ENCODE results near the gene TAX1BP3. TPM values are rescaled to one million over a fixed set of nuclear protein-coding genes. Genes with fewer than 3 reads are reported as not detected.
"Not testable (repeated sequence)": the region's sequence is repeated elsewhere in the genome, so short reads cannot be mapped to it uniquely, and the experiment has no call there.

TAX1BP3 gene
- polyA plus RNA-seq, 1 of the 3 experiments (the other 2 are of a cell fraction): 192 TPM

DNA sequence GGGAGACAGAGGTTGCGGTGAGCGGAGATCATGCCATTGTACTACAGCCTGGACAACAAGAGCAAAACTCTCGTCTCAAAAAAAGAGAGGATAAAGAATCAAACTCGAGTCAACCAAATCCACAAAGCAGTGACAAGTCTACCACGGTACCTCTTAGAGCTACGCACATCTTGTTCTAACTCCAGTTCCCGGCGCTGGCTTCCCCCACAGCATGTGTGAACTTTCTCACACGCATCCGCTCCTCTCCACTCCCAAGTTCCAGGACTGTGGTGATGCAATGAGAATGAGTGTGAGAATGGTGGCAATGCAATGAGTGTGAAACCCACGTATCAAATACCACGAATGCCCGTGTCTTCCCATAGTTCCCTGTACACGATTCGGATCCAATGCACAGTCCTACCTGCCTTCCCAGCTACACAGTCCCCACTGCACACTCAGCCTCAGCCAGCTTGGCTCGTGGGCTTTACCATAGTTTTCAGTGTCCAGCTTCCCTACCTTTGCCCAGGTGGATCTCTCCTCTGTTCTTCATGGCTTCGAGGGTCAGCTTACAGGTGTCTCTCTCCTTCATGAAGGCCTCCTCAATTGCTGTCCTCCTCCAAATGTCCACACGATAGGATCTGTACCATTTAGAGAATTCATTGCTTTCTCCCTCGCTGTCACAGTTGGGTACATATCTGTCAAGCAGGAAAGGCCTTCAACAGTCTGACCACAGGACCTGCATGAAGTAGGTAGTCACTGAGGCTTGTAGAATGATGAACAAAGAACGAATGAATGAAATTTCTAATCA is 36.7 kb upstream of the TAX1BP3 start:
- H3K27me3 ChIP-seq (ENCODE audit: insufficient read depth): no peaks in the 10 kb centered on the region
- no peak for DNase-seq
- H3K4me3 ChIP-seq (ENCODE audit: low read depth in 2 of 2, low read length in 1 of 2): no peak overlapping the region
- no peaks in the 10 kb centered on the region for H3K36me3 ChIP-seq (replicated peaks in 1 of 2; ENCODE audit: control insufficient read depth in 1 of 2, insufficient read depth in 2 of 2, low read length in 1 of 2)
- ChIA-PET POLR2A (no interaction called here), CTCF (no interaction called here)
- H3K4me1 ChIP-seq (ENCODE audit: control insufficient read depth in 1 of 2, insufficient read depth in 2 of 2, low read depth in 1 of 2, low read length in 1 of 2): no peaks in the 10 kb centered on the region
- H3K9me3 ChIP-seq: no peaks in the 10 kb centered on the region
- WGBS (ENCODE audit: low lambda C conversion rate): 72% methylated on average over 20 of the region's 20 CpGs
- H3F3A ChIP-seq (replicated peaks; ENCODE audit: insufficient read depth): no peaks in the 10 kb centered on the region
- H3K27ac ChIP-seq (ENCODE audit: low read depth in 2 of 2, low read length in 1 of 2): no peak overlapping the region
- H4K20me1 ChIP-seq (ENCODE audit: insufficient read depth): no peaks in the 10 kb centered on the region
- no peak overlapping the region for H3K9ac ChIP-seq
- no peak overlapping the region for H3K4me2 ChIP-seq
- no peak overlapping the region for H2AFZ ChIP-seq (ENCODE audit: low read depth)
- no peaks in the 10 kb centered on the region for H3K9me2 ChIP-seq
- no peaks in the 10 kb centered on the region for H3K79me2 ChIP-seq (ENCODE audit: insufficient read depth)
- TF ChIP-seq NFIC (IDR thresholded peaks at IDR 0.05; ENCODE audit: borderline replicate concordance) (no peak), MAX (IDR thresholded peaks at IDR 0.05; ENCODE audit: low read depth) (no peak), GATA2 (CRISPR knock-in tag; IDR thresholded peaks at IDR 0.05) (no peak), FOSL2 (IDR thresholded peaks at IDR 0.05; ENCODE audit: borderline replicate concordance, low read depth) (no peak), RFX5 (IDR thresholded peaks at IDR 0.05; ENCODE audit: low read length) (no peak), EP300 (IDR thresholded peaks at IDR 0.05; ENCODE audit: borderline replicate concordance in 1 of 2, low read depth in 1 of 2, low read length in 1 of 2) (no peak), ELF1 (IDR thresholded peaks at IDR 0.05) (no peak), CTCF (IDR thresholded peaks at IDR 0.05) (no peak), TAF1 (IDR thresholded peaks at IDR 0.05; ENCODE audit: borderline replicate concordance, low read depth, low read length) (no peak), FOXJ3 (CRISPR knock-in tag; IDR thresholded peaks at IDR 0.05) (no peak), SIN3A (IDR thresholded peaks at IDR 0.05; ENCODE audit: borderline replicate concordance, low read depth, low read length) (no peak), GABPA (IDR thresholded peaks at IDR 0.05; ENCODE audit: low read depth) (no peak), TEAD4 (IDR thresholded peaks at IDR 0.05; ENCODE audit: borderline replicate concordance, insufficient read depth) (no peak), JUND (IDR thresholded peaks at IDR 0.05) (no peak), PBX3 (IDR thresholded peaks at IDR 0.05) (no peak)
- TF ChIP-seq, protein P1, sequence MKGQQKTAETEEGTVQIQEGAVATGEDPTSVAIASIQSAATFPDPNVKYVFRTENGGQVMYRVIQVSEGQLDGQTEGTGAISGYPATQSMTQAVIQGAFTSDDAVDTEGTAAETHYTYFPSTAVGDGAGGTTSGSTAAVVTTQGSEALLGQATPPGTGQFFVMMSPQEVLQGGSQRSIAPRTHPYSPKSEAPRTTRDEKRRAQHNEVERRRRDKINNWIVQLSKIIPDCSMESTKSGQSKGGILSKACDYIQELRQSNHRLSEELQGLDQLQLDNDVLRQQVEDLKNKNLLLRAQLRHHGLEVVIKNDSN (IDR thresholded peaks at IDR 0.05; ENCODE audit: borderline replicate concordance, low read depth): no peak
- TF ChIP-seq, protein P2, sequence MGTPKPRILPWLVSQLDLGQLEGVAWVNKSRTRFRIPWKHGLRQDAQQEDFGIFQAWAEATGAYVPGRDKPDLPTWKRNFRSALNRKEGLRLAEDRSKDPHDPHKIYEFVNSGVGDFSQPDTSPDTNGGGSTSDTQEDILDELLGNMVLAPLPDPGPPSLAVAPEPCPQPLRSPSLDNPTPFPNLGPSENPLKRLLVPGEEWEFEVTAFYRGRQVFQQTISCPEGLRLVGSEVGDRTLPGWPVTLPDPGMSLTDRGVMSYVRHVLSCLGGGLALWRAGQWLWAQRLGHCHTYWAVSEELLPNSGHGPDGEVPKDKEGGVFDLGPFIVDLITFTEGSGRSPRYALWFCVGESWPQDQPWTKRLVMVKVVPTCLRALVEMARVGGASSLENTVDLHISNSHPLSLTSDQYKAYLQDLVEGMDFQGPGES (IDR thresholded peaks at IDR 0.05; ENCODE audit: low read depth, low read length): no peak

DNA sequence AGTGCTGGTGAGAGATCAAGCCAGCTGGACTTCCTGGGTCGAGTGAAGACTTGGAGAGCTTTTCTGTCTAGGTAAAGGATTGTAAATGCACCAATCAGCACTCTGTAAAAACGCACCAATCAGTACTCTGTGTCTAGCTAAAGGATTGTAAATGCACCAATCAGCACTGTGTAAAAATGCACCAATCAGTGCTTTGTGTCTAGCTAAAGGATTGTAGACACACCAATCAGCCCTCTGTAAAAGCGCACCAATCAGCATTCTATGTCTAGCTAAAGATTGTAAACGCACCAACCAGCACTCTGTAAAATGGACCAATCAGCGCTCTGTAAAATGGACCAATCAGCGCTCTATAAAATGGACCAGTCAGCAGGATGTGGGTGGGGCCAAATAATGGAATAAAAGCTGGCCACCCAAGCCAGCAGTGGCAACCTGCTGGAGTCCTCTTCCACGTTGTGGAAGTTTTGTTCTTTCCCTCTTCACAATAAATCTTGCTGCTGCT is 33.7 kb upstream of the TAX1BP3 start:
- H3K9ac ChIP-seq; H3K79me2 ChIP-seq (ENCODE audit: insufficient read depth); H3K36me3 ChIP-seq (replicated peaks in 1 of 2; ENCODE audit: control insufficient read depth in 1 of 2, insufficient read depth in 2 of 2, low read length in 1 of 2); H3K4me1 ChIP-seq (ENCODE audit: control insufficient read depth in 1 of 2, insufficient read depth in 2 of 2, low read depth in 1 of 2, low read length in 1 of 2); DNase-seq; H3K27me3 ChIP-seq (ENCODE audit: insufficient read depth); H3F3A ChIP-seq (replicated peaks; ENCODE audit: insufficient read depth); H2AFZ ChIP-seq (ENCODE audit: low read depth); POLR2A ChIA-PET; H3K9me3 ChIP-seq; H3K4me3 ChIP-seq (ENCODE audit: low read depth in 2 of 2, low read length in 1 of 2); H3K27ac ChIP-seq (ENCODE audit: low read depth in 2 of 2, low read length in 1 of 2); H4K20me1 ChIP-seq (ENCODE audit: insufficient read depth); H3K4me2 ChIP-seq; H3K9me2 ChIP-seq: not testable (repeated sequence)
- CTCF ChIA-PET: interaction anchor here (1.4 kb wide), 1 partner anchor 36 kb away, joined by 4 read pairs; no protein-coding TSS in a partner anchor
- WGBS (ENCODE audit: low lambda C conversion rate): 60% methylated on average over 5 of the region's 7 CpGs
